GM12878 (cell line): Measurements from ENCODE around the gene LATS2. TPM values are rescaled to one million over a fixed set of nuclear protein-coding genes. Genes with fewer than 3 reads are reported as not detected.

Source experiments
- ATAC-seq: fragments of 200-7000 bp; cut with Tn5 transposase; 3 replicates; pipeline ENCODE4 v1.9.1; 2020; ENCODE audit warnings: mild to moderate bottlenecking, moderate library complexity
- BruUV-seq: library from RNA; stranded (reverse); fragments of 400-500 nt; replicated peaks from 2 replicates; lab custom pipeline; 2021; lab: Mats Ljungman, UMichigan
- CTCF ChIA-PET: fragments of 300-600 bp; sonication (Branson Sonifier 250); formaldehyde crosslinking; extraction: SDS; loops from one replicate; lab custom pipeline; 2021; ENCODE audit warnings: inconsistent platforms; lab: Yijun Ruan, JAX
- POLR2A ChIA-PET: fragments of 350-600 bp; formaldehyde crosslinking; extraction: SDS; loops from one replicate; lab custom pipeline; 2021; ENCODE audit warnings: inconsistent platforms; lab: Charles Lee
- RAD21 ChIA-PET: fragments of 300-600 bp; sonication (Branson Sonifier 250); formaldehyde crosslinking; loops from one replicate; lab custom pipeline; 2023; ENCODE audit warnings: antibody characterized with exemption; ENCODE audit not compliant: unreplicated experiment; lab: Charles Lee
- SMC1A ChIA-PET: fragments of 300-600 bp; sonication (Branson Sonifier 250); formaldehyde crosslinking; loops from one replicate; lab custom pipeline; 2023; ENCODE audit not compliant: unreplicated experiment, uncharacterized antibody; lab: Charles Lee
- DNase-seq: peaks from one replicate; pipeline ENCODE4 v3.0.0-alpha.2; 2011; ENCODE audit warnings: low read depth, low spot score
- FAIRE-seq: peaks from 3 replicates; lab custom pipeline; 2011; peaks lifted over from hg19 to GRCh38; lab: Jason Lieb, UNC
- H2AFZ ChIP-seq: 2 replicates; pipeline ENCODE4 v1.6.0; 2011; ENCODE audit warnings: low read depth, low read length, control low read depth; ENCODE audit not compliant: control insufficient read depth
- H3K27ac ChIP-seq: 2 replicates; pipeline ENCODE4 v1.5.1; 2011; ENCODE audit warnings: control low read depth; ENCODE audit not compliant: control insufficient read depth, insufficient read depth
- H3K27me3 ChIP-seq, 2 experiments: replicated peaks in 1 of 2; 2 replicates each; pipeline versions ENCODE4 v1.6.0 to v1.6.1; 2011; ENCODE audit warnings: low read length in 1 of 2; ENCODE audit not compliant: control insufficient read depth in 2 of 2, insufficient read depth in 2 of 2
- H3K36me3 ChIP-seq, 2 experiments: 2 replicates each; pipeline ENCODE4 v1.5.1; 2011; ENCODE audit warnings: low read length in 1 of 2; ENCODE audit not compliant: control insufficient read depth in 2 of 2, insufficient read depth in 2 of 2
- H3K4me1 ChIP-seq: 2 replicates; pipeline ENCODE4 v1.6.1; 2011; ENCODE audit warnings: mild to moderate bottlenecking, low read length, moderate library complexity, mixed read lengths; ENCODE audit not compliant: control insufficient read depth, insufficient read depth
- H3K4me2 ChIP-seq: 2 replicates; pipeline ENCODE4 v1.6.0; 2011; ENCODE audit warnings: control low read depth; ENCODE audit not compliant: control insufficient read depth, insufficient read depth
- H3K4me3 ChIP-seq: fragments of 200-600 bp; sonication (generic); 2 replicates; pipeline ENCODE4 v1.5.1; 2016
- H3K79me2 ChIP-seq: 2 replicates; pipeline ENCODE4 v1.6.0; 2011; ENCODE audit warnings: low read length; ENCODE audit not compliant: control insufficient read depth, insufficient read depth
- H3K9ac ChIP-seq: 2 replicates; pipeline ENCODE4 v1.8.0; 2011; ENCODE audit warnings: low read length, control low read depth, mixed read lengths; ENCODE audit not compliant: control insufficient read depth, insufficient read depth
- H3K9me3 ChIP-seq: replicated peaks from 3 replicates; pipeline ENCODE4 v1.5.1; 2011; ENCODE audit warnings: mild to moderate bottlenecking, low read length; ENCODE audit not compliant: control insufficient read depth, insufficient read depth
- H4K20me1 ChIP-seq: 2 replicates; pipeline ENCODE4 v1.6.0; 2011; ENCODE audit not compliant: control insufficient read depth, insufficient read depth
- ATF7 ChIP-seq: fragments of 450-650 bp; IDR thresholded peaks from 2 replicates; pipeline ENCODE4 v1.6.1; 2016; ENCODE audit warnings: low read depth, mild to moderate bottlenecking
- BACH1 ChIP-seq: fragments of 450-650 bp; IDR thresholded peaks from 2 replicates; pipeline ENCODE4 v1.6.1; 2017; ENCODE audit warnings: mild to moderate bottlenecking, borderline replicate concordance
- CREB1 ChIP-seq: IDR thresholded peaks from 2 replicates; pipeline ENCODE4 v1.6.1; 2012; ENCODE audit warnings: low read depth, mild to moderate bottlenecking, inconsistent platforms
- CTCF ChIP-seq, 3 experiments: IDR thresholded peaks in 2 of 3; conservative IDR thresholded peaks in 1 of 3; 2 replicates each; pipeline ENCODE4 v1.5.1; 2011; ENCODE audit warnings: low read depth in 3 of 3, low read length in 3 of 3, mild to moderate bottlenecking in 3 of 3, control low read depth in 2 of 3, moderate library complexity in 2 of 3, inconsistent platforms in 1 of 3, mixed read lengths in 1 of 3; ENCODE audit not compliant: control insufficient read depth in 2 of 3, insufficient read depth in 1 of 3; ENCODE audit errors: extremely low read depth in 1 of 3
- EED ChIP-seq: sonication (generic); IDR thresholded peaks from 2 replicates; pipeline ENCODE4 v1.6.1; 2016; ENCODE audit warnings: antibody characterized with exemption, low read depth
- FOS ChIP-seq: IDR thresholded peaks from 3 replicates; pipeline ENCODE4 v1.6.1; 2011; ENCODE audit warnings: borderline replicate concordance; ENCODE audit not compliant: insufficient read length; ENCODE audit errors: extremely low read depth
- IKZF2 ChIP-seq, 2 experiments: fragments of 450-650 bp; IDR thresholded peaks; 2 replicates each; pipeline ENCODE4 v1.6.1; 2017; ENCODE audit warnings: mild to moderate bottlenecking in 2 of 2, moderate library complexity in 2 of 2
- KDM1A ChIP-seq: fragments of 200-600 bp; sonication (generic); IDR thresholded peaks from 2 replicates; pipeline ENCODE4 v1.6.1; 2016; ENCODE audit warnings: borderline replicate concordance
- MAX ChIP-seq: IDR thresholded peaks from 2 replicates; pipeline ENCODE4 v1.6.1; 2012; ENCODE audit warnings: low read depth, low read length, improper control_type of control experiment
- MTA3 ChIP-seq: IDR thresholded peaks from 2 replicates; pipeline ENCODE4 v1.6.1; 2012; ENCODE audit warnings: low read length, inconsistent platforms, borderline replicate concordance
- MXI1 ChIP-seq: fragments of 150-350 bp; IDR thresholded peaks from 2 replicates; pipeline ENCODE4 v1.6.1; 2011; ENCODE audit warnings: low read depth, mild to moderate bottlenecking, inconsistent platforms, low read length, improper control_type of control experiment
- NR2F1 ChIP-seq: fragments of 450-650 bp; conservative IDR thresholded peaks from 2 replicates; pipeline ENCODE4 v1.6.1; 2017; ENCODE audit warnings: mild to moderate bottlenecking
- PRDM15 ChIP-seq: fragments of 450-650 bp; formaldehyde crosslinking; IDR thresholded peaks from 2 replicates; pipeline ENCODE4 v1.4.0; 2020; ENCODE audit warnings: mild to moderate bottlenecking, moderate library complexity
- RB1 ChIP-seq: fragments of 450-650 bp; formaldehyde crosslinking; IDR thresholded peaks from 2 replicates; pipeline ENCODE4 v1.6.1; 2017; ENCODE audit warnings: mild to moderate bottlenecking, borderline replicate concordance
- STAT3 ChIP-seq: IDR thresholded peaks from 2 replicates; pipeline ENCODE4 v1.6.1; 2011; ENCODE audit warnings: low read depth, low read length, improper control_type of control experiment
- TAF1 ChIP-seq: IDR thresholded peaks from 2 replicates; pipeline ENCODE4 v1.6.1; 2011; ENCODE audit warnings: mild to moderate bottlenecking, low read depth, low read length, borderline replicate concordance
- USF2 ChIP-seq: IDR thresholded peaks from 2 replicates; pipeline ENCODE4 v1.6.1; 2011; ENCODE audit warnings: low read depth, low read length, improper control_type of control experiment, borderline replicate concordance
- WGBS: methylation state at CpG from one replicate; pipeline ENCODE4 v1.1.6; 2016; ENCODE audit warnings: low lambda C conversion rate; ENCODE audit not compliant: insufficient replicate concordance, insufficient coverage; ENCODE audit errors: missing lambda C conversion rate; 5-methylcytosine and 5-hydroxymethylcytosine counted together
- in situ Hi-C: fragments of 300-500 bp; cut with MboI; formaldehyde crosslinking; loops from 9 replicates; pipeline ENCODE4 v1.14.3; 2018; ENCODE audit warnings: mixed read lengths
- intact Hi-C: fragments of 100-400 bp; cut with micrococcal nuclease; formaldehyde crosslinking; loops from one replicate; pipeline ENCODE4 v1.14.2; 2022; ENCODE audit not compliant: unreplicated experiment
- polyA plus RNA-seq, 11 experiments: library from polyadenylated mRNA; depleted of rRNA in 4 of 11; unstranded in 6 of 11; stranded (reverse) in 5 of 11; fragments of >200 nt; fragmentation: Nextera tagmentation in 4 of 11; fragmentation: Illumina TruSeq in 1 of 11; extraction: Ambion mirVana in 4 of 11; extraction: Trizol in 1 of 11; gene quantifications; 1 replicate in 1 of 11; 2 replicates in 10 of 11; pipeline versions ENCODE4 v1.2.1 to v1.2.3, GENCODE V29; 2011 to 2016; ENCODE audit warnings: inconsistent platforms in 2 of 11, missing spikeins in 2 of 11, low read depth in 1 of 11
- total RNA-seq, 4 experiments: library from RNA; depleted of rRNA in 3 of 4; stranded (reverse); fragments of >200 nt in 3 of 4; fragmentation: Illumina TruSeq in 1 of 4; extraction: Trizol in 1 of 4; gene quantifications; 2 replicates each; pipeline versions ENCODE4 v1.2.1 to v1.2.3, GENCODE V29; 2013 to 2021

The LATS2 gene
- total and polyA plus RNA-seq, 10 of the 15 experiments (the other 5 are each of a cell fraction or from before 2014, with no cell fraction given) = 0.90 to 7.8 (median 2.0) TPM

GRCh38 chr13:21009036-21009435 lies 52.4 kb downstream of the LATS2 start:
- 74% methylated on average over 7 of the region's 7 CpGs for WGBS
- ChIA-PET CTCF (no interaction called here), RAD21 (no interaction called here), SMC1A (no interaction called here), POLR2A (no interaction called here)
- no peaks in the 10 kb centered on the region for H4K20me1 ChIP-seq
- no peaks in the 10 kb centered on the region for H3K79me2 ChIP-seq
- DNase-seq (no peak), ATAC-seq (no peak), FAIRE-seq (no peak)
- in situ Hi-C loops (no loop called here), intact Hi-C loops (no loop called here)
- H2AFZ ChIP-seq = no peak overlapping the region
- no peak overlapping the region for H3K27ac ChIP-seq
- H3K36me3 ChIP-seq = no peaks in the 10 kb centered on the region
- no TSS peak for BruUV-seq
- no peaks in the 10 kb centered on the region for H3K27me3 ChIP-seq
- H3K4me2 ChIP-seq = no peak overlapping the region
- no peak for TF ChIP-seq STAT3
- TF ChIP-seq MAX = no peak
- TF ChIP-seq MXI1 = no peak
- TF ChIP-seq FOS = no peak
- no peak for TF ChIP-seq TAF1
- no peak for TF ChIP-seq MTA3
- TF ChIP-seq PRDM15 (CRISPR knock-in tag) = no peak
- no peak for TF ChIP-seq BACH1
- TF ChIP-seq KDM1A = no peak
- TF ChIP-seq RB1 = no peak
- no peak for TF ChIP-seq CREB1
- TF ChIP-seq EED = no peak
- no peak for TF ChIP-seq NR2F1
- no peak for TF ChIP-seq IKZF2 (IDR thresholded peaks at IDR 0.05)
- no peak for TF ChIP-seq ATF7
- TF ChIP-seq CTCF (IDR thresholded peaks at IDR 0.05 in 2 of 3, conservative IDR thresholded peaks at IDR 0.05 in 1 of 3; ENCODE audit: control insufficient read depth in 2 of 3, extremely low read depth in 1 of 3, insufficient read depth in 1 of 3, low read depth in 3 of 3, low read length in 3 of 3) = no peak
- TF ChIP-seq USF2 = no peak
- H3K4me3 ChIP-seq = no peak overlapping the region
- no peaks in the 10 kb centered on the region; the same call in 1 of the 2 replicates for H3K4me1 ChIP-seq
- no peak overlapping the region for H3K9ac ChIP-seq
- no peaks in the 10 kb centered on the region for H3K9me3 ChIP-seq
